Activated CD8-positive, alpha-beta memory T cell treated with anti-CD3 and anti-CD28 coated beads for 4 hours (primary cell): ENCODE results near the gene ZNF416.
A peak's percentile ranks its signal among the peaks of the same experiment; 100 is the strongest.

Experiments
- DNase-seq, 2 donors: peaks; one replicate each; pipeline ENCODE4 v3.0.0-alpha.2; 2020; ENCODE audit warnings: low read depth in 2 of 2

ZNF416 gene

DNA sequence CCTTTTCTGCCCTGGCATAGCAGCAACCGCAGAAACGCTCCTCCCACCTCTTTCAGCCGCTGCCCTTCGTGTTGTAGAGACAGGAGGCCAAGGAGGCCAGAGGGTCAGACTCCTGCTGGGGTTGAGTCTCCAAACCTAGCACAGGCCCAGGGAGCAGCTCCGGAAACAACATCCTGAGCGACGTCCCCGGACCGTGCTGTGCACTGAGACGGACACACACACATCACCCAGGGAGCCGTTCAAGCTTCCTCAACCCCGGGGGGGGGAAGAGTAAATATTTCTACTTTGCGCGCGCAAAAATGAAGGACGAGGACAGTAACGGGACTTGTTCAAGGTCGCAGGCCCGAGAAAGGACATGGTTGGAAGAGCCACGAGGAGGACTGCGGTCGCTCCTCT, 19.7 kb downstream of the ZNF416 start:
- DNase-seq, result no peak

DNA sequence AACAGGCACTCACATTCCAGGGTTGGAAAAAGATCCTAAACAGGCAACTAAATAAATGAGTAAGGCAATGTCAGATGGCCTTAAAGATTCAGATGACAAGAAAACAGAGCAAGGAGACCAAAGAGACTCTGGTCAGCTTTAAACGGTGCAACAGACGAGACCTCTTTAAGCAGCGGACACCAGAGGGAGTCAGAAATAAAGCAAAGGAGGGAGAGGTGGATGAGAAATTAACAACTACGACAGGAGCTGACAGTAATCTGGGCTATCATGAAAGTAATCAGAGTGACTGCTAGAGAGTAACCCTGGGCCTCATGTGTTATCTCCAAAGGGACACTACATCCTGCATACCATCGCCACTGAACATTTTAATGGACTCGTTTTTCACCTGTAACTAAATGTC, 20.2 kb downstream of the ZNF416 start:
- no peak for DNase-seq

DNA sequence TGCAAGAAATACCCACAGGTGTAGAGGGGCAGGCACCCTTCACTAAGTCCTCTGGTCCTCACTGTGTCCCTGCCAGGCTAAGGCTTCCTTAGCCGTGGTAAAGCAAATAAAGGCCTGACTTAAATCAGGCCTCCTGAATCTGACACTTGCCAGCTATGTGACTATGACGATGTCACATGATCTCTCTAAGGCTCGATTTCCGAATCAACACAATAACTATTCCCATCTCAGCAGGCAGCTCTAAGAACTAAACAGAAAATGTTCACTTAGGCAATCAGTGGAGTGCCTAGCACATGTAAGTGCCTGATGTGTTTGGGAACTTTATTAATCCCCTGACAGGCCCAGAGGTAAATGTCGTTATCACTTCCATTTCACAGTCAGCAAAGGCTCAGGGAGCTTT, 21.1 kb downstream of the ZNF416 start:
- no peak for DNase-seq

DNA sequence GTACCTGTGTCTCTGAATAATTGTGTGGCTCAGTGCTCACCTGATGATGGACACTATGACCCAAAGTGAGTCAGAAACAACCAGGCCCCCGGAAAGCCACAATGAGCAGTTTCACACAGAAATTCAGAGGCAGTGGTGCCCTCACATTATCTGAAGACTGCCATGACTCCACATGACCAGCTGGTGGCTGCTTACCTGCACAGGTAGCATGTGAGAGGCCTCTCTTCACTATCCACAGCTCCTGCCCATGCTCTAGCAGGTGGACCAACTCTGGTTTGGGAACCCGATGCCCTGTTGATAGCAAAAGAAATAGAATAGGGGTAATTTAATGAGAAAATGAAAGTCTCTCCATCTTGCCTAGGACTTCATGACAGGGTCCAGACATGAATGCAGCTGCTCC, 26.3 kb downstream of the ZNF416 start:
- no peak for DNase-seq

DNA sequence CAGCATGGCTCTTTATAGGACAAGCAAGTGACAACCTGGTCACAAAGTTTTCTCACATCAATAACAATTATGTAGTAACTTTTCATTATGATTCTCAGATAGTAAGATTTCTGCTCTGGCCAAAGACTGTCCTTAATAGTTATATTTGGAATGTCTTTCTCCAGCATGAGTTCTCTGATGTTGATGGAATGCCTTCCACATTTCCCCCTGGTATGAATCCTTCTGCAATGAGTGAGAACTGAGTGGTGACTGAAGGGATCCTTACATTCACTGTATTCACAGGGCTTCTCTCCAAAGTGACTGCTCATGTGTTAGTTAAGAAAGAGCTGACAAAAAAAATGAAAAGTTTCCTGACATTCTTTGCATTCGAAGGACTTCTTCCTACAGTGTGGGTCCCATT, 32.2 kb downstream of the ZNF416 start:
- no peak for DNase-seq

DNA sequence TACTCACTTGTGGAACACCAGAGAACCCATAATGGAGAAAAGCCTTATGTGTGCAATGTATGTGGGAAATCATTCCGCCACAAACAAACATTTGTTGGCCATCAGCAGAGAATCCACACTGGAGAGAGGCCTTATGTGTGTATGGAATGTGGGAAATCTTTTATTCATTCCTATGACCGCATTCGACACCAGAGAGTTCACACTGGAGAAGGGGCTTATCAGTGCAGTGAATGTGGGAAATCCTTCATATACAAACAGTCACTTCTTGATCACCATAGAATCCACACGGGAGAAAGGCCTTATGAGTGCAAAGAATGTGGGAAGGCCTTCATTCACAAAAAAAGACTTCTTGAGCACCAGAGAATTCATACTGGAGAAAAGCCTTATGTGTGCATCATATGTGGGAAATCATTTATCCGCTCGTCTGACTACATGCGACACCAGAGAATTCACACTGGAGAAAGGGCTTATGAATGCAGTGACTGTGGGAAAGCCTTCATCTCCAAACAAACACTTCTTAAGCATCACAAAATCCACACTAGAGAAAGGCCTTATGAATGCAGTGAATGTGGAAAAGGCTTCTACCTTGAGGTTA, 40.7 kb downstream of the ZNF416 start:
- DNase-seq, result no peak

DNA sequence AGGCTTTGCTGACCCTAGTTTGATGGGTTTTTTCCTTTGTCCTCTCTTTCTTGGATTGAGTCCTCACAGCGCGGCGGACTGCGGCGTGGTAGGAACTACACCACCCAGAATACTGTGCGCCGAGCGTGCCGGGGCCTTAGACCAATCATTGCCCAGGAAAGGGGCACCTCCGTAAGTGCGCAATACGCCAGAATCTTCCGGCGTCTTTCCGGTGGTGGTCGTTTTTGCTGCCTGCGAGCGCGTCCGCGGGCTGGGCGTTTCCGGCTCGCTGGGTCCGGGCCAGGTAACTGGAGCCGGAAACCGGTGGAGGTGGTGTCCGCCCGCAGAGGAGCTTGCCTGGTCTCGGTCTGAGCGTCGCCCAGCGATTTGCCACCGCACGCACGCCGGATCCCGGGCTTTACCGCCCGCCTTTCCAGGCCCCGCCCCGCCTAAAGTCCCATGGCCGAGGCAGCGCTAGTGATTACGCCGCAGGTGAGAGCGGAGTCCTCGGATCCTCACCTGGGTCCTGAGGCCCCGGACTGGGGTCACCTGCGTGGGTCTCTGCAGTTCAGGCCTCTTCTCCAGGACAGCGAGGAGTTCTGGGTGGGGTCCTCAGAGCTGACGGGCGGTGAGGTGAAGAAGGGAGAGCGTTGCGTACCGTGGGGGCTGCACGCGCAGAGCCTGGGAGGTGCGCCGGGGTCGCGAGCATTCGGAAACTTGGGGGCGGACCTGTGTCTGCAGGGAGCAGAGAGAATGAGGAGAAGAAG, 51.4 kb downstream of the ZNF416 start, which contains the start of gene ZNF549:
TSS of gene ZNF549 (plus strand) at position 221 of the 746 bp plus-strand sequence. CDS start at position 439, 218 bp downstream.
- peak; percentile 76 to 79 for DNase-seq
